H9 (cell line): ENCODE data around the gene USB1. TPM values are rescaled to one million over a fixed set of nuclear protein-coding genes. Genes with fewer than 3 reads are reported as not detected.

Source experiments
- DNase-seq: peaks from one replicate; pipeline ENCODE4 v3.0.0-alpha.2; 2017
- H2AFZ ChIP-seq: one replicate; pipeline ENCODE4 v1.6.1; 2013; ENCODE audit warnings: mild to moderate bottlenecking, low read length, control low read depth, moderate library complexity
- H2AK5ac ChIP-seq: 2 replicates; pipeline ENCODE4 v1.6.1; 2013; ENCODE audit warnings: low read length, control low read depth, mixed read lengths; ENCODE audit not compliant: insufficient read length
- H2BK120ac ChIP-seq: one replicate; pipeline ENCODE4 v1.6.1; 2013; ENCODE audit warnings: low read depth, mild to moderate bottlenecking, low read length, control low read depth, inconsistent platforms; ENCODE audit not compliant: poor library complexity, severe bottlenecking
- H2BK12ac ChIP-seq: 2 replicates; pipeline ENCODE4 v1.6.1; 2013; ENCODE audit warnings: low read length, control low read depth, mixed read lengths, low read depth; ENCODE audit not compliant: insufficient read length
- H2BK15ac ChIP-seq: 2 replicates; pipeline ENCODE4 v1.6.1; 2013; ENCODE audit warnings: low read depth, low read length, control low read depth
- H2BK20ac ChIP-seq: one replicate; pipeline ENCODE4 v1.6.1; 2013; ENCODE audit warnings: low read depth, mild to moderate bottlenecking, low read length, control low read depth, inconsistent platforms; ENCODE audit not compliant: poor library complexity, severe bottlenecking
- H2BK5ac ChIP-seq: 2 replicates; pipeline ENCODE4 v1.6.1; 2013; ENCODE audit warnings: low read length, control low read depth, mixed read lengths; ENCODE audit not compliant: insufficient read length
- H3K14ac ChIP-seq: 2 replicates; pipeline ENCODE4 v1.6.1; 2013; ENCODE audit warnings: low read length, control low read depth; ENCODE audit not compliant: insufficient read depth
- H3K18ac ChIP-seq: 2 replicates; pipeline ENCODE4 v1.6.1; 2013; ENCODE audit warnings: low read depth, mild to moderate bottlenecking, mixed read lengths, low read length, control low read depth; ENCODE audit not compliant: insufficient read length
- H3K23ac ChIP-seq: 2 replicates; pipeline ENCODE4 v1.6.1; 2013; ENCODE audit warnings: low read length, control low read depth, mixed read lengths, low read depth; ENCODE audit not compliant: insufficient read length
- H3K23me2 ChIP-seq: 2 replicates; pipeline ENCODE4 v1.6.1; 2013; ENCODE audit warnings: low read depth, mild to moderate bottlenecking, mixed read lengths, low read length, control low read depth; ENCODE audit not compliant: insufficient read length, poor library complexity, severe bottlenecking
- H3K27ac ChIP-seq: 2 replicates; pipeline ENCODE4 v1.5.1; 2013; ENCODE audit warnings: low read length, control low read depth, mixed read lengths, low read depth; ENCODE audit not compliant: insufficient read length
- H3K27me3 ChIP-seq: 2 replicates; pipeline ENCODE4 v1.6.1; 2013; ENCODE audit warnings: low read length, control low read depth, inconsistent platforms; ENCODE audit not compliant: insufficient read depth
- H3K4ac ChIP-seq: 2 replicates; pipeline ENCODE4 v1.6.1; 2013; ENCODE audit warnings: low read depth, mild to moderate bottlenecking, control low read depth, inconsistent platforms, low read length, moderate library complexity
- H3K4me1 ChIP-seq: 2 replicates; pipeline ENCODE4 v1.6.1; 2013; ENCODE audit warnings: low read length, control low read depth, inconsistent platforms; ENCODE audit not compliant: insufficient read depth
- H3K4me2 ChIP-seq: 2 replicates; pipeline ENCODE4 v1.6.1; 2013; ENCODE audit warnings: low read length, control low read depth, mixed read lengths; ENCODE audit not compliant: insufficient read length, insufficient read depth
- H3K56ac ChIP-seq: 2 replicates; pipeline ENCODE4 v1.6.1; 2013; ENCODE audit warnings: low read depth, mild to moderate bottlenecking, mixed read lengths, low read length, control low read depth; ENCODE audit not compliant: insufficient read length
- H3K79me1 ChIP-seq: 2 replicates; pipeline ENCODE4 v1.6.1; 2013; ENCODE audit warnings: low read depth, mild to moderate bottlenecking, moderate library complexity, low read length, control low read depth, inconsistent platforms; ENCODE audit not compliant: insufficient read depth, poor library complexity, severe bottlenecking
- H3K79me2 ChIP-seq: 2 replicates; pipeline ENCODE4 v1.6.1; 2013; ENCODE audit warnings: low read length, control low read depth, inconsistent platforms; ENCODE audit not compliant: insufficient read depth
- H3K9ac ChIP-seq: 2 replicates; pipeline ENCODE4 v1.6.1; 2013; ENCODE audit warnings: low read length, control low read depth, mixed read lengths; ENCODE audit not compliant: insufficient read length; ENCODE audit errors: extremely low read depth
- H3K9me3 ChIP-seq: one replicate; pipeline ENCODE4 v1.6.1; 2013; ENCODE audit warnings: low read depth, low read length, inconsistent platforms; ENCODE audit not compliant: control insufficient read depth
- H3T11ph ChIP-seq: one replicate; pipeline ENCODE4 v1.6.1; 2013; ENCODE audit warnings: mild to moderate bottlenecking, low read length, control low read depth, inconsistent platforms
- H4K20me1 ChIP-seq: one replicate; pipeline ENCODE4 v1.6.1; 2013; ENCODE audit not compliant: control insufficient read depth, insufficient read length, insufficient read depth
- H4K5ac ChIP-seq: 2 replicates; pipeline ENCODE4 v1.6.1; 2013; ENCODE audit warnings: low read depth, mild to moderate bottlenecking, mixed read lengths, low read length, control low read depth; ENCODE audit not compliant: insufficient read length
- H4K8ac ChIP-seq: replicated peaks from 2 replicates; pipeline ENCODE4 v1.6.1; 2013; ENCODE audit warnings: low read length, control low read depth, mixed read lengths, low read depth; ENCODE audit not compliant: insufficient read length
- H4K91ac ChIP-seq: 2 replicates; pipeline ENCODE4 v1.6.1; 2013; ENCODE audit warnings: low read depth, mild to moderate bottlenecking, moderate library complexity, mixed read lengths, low read length, control low read depth; ENCODE audit not compliant: insufficient read length
- H3K27ac Mint-ChIP-seq, 3 experiments: 2 replicates in 2 of 3; 3 replicates in 1 of 3; pipeline ENCODE4 v1.8.0; 2020 to 2021; ENCODE audit warnings: mixed read lengths in 3 of 3, mild to moderate bottlenecking in 1 of 3, moderate library complexity in 1 of 3
- H3K27me3 Mint-ChIP-seq: 2 replicates; pipeline ENCODE4 v1.8.0; 2021; ENCODE audit warnings: low read depth, mild to moderate bottlenecking, moderate library complexity, mixed read lengths
- H3K36me3 Mint-ChIP-seq, 3 experiments: 2 replicates in 2 of 3; 3 replicates in 1 of 3; pipeline ENCODE4 v1.8.0; 2020 to 2021; ENCODE audit warnings: low read depth in 3 of 3, mixed read lengths in 3 of 3; ENCODE audit not compliant: insufficient read depth in 1 of 3
- H3K4me1 Mint-ChIP-seq, 2 experiments: 2 replicates each; pipeline ENCODE4 v1.8.0; 2020; ENCODE audit warnings: mixed read lengths in 2 of 2
- H3K4me3 Mint-ChIP-seq, 2 experiments: 2 replicates in 1 of 2; 3 replicates in 1 of 2; pipeline ENCODE4 v1.8.0; 2020 to 2021; ENCODE audit warnings: mild to moderate bottlenecking in 2 of 2, mixed read lengths in 2 of 2, moderate library complexity in 1 of 2
- H3K9me3 Mint-ChIP-seq, 2 experiments: 2 replicates in 1 of 2; 3 replicates in 1 of 2; pipeline ENCODE4 v1.8.0; 2020; ENCODE audit warnings: mild to moderate bottlenecking in 2 of 2, mixed read lengths in 2 of 2, moderate library complexity in 1 of 2
- CTCF ChIP-seq: fragments of 200-600 bp; sonication (generic); conservative IDR thresholded peaks from 3 replicates; pipeline ENCODE4 v1.8.0; 2021; ENCODE audit warnings: antibody characterized with exemption, mild to moderate bottlenecking
- WGBS: extraction: QIAGEN DNeasy Blood & Tissue Kit; methylation state at CpG from one replicate; pipeline ENCODE4 v1.1.7; 2013; ENCODE audit warnings: missing lambda C conversion rate, low lambda C conversion rate, mixed read lengths; ENCODE audit not compliant: insufficient read length; ENCODE audit errors: extremely low coverage; 5-methylcytosine and 5-hydroxymethylcytosine counted together
- total RNA-seq: library from RNA; stranded (reverse); gene quantifications from 2 replicates; pipeline ENCODE4 v1.2.1, GENCODE V29; 2021

USB1 gene
- total RNA-seq, 1 experiment from 2014 or later = 65.0 TPM

- no peaks in the 10 kb centered on the region for H3K27me3 ChIP-seq
- H2AK5ac ChIP-seq = no peak overlapping the region
- H2AFZ ChIP-seq = no peak overlapping the region
- no peak for TF ChIP-seq CTCF
- H3K23ac ChIP-seq = no peak overlapping the region
- H3K79me1 ChIP-seq = no peaks in the 10 kb centered on the region
- H4K20me1 ChIP-seq = no peaks in the 10 kb centered on the region
- no peak overlapping the region for H2BK15ac ChIP-seq
- no peak overlapping the region for H3T11ph ChIP-seq
- H4K8ac ChIP-seq = no peak overlapping the region
- no peak overlapping the region for H4K91ac ChIP-seq
- H3K36me3 Mint-ChIP-seq = peaks cover 3 to 34% (median 29%) of the 10 kb centered on the region in 3 experiments; a peak in 6 of 7 replicates
- no peak for DNase-seq
- H3K27me3 Mint-ChIP-seq = no peaks in the 10 kb centered on the region
- H4K5ac ChIP-seq = no peak overlapping the region
- H3K4me1 Mint-ChIP-seq = peaks cover 8 to 20% of the 10 kb centered on the region in 2 experiments
- H2BK20ac ChIP-seq = no peak overlapping the region
- H3K4ac ChIP-seq = no peak overlapping the region
- no peak overlapping the region for H3K18ac ChIP-seq
- no peak overlapping the region for H3K4me2 ChIP-seq
- no peaks in the 10 kb centered on the region for H3K9me3 ChIP-seq
- H3K4me3 Mint-ChIP-seq = no peak overlapping the region
- H2BK12ac ChIP-seq = no peak overlapping the region
- H2BK5ac ChIP-seq = no peak overlapping the region
- H3K23me2 ChIP-seq = no peaks in the 10 kb centered on the region
- H3K79me2 ChIP-seq = no peaks in the 10 kb centered on the region; the same call in 1 of the 2 replicates
- no peak overlapping the region for H3K56ac ChIP-seq
- peak overlapping the region in 1 of 3 experiments; percentile 48; a peak in 1 of 7 replicates for H3K27ac Mint-ChIP-seq
- H3K27ac ChIP-seq = no peak overlapping the region
- H3K9ac ChIP-seq = no peak overlapping the region
- H2BK120ac ChIP-seq = no peak overlapping the region
- H3K9me3 Mint-ChIP-seq = no peaks in the 10 kb centered on the region; a peak in 1 of 5 replicates
- no peaks in the 10 kb centered on the region for H3K4me1 ChIP-seq
- H3K14ac ChIP-seq = no peak overlapping the region
- no CpG with 5 or more reads among the region's 11 CpGs for WGBS
Observed at GRCh38 chr16:58034774-58035173, 33.6 kb downstream of the USB1 start.
